Keratinocyte (primary cell): Measurements from ENCODE around the gene PLCG2.

Source experiments
- CTCF ChIP-seq, 3 experiments: IDR thresholded peaks in 1 of 3; conservative IDR thresholded peaks in 1 of 3; optimal IDR thresholded peaks in 1 of 3; 2 replicates in 2 of 3; 3 replicates in 1 of 3; pipeline versions ENCODE3 to v1.5.1; 2011; ENCODE audit warnings: low read length in 3 of 3, mild to moderate bottlenecking in 3 of 3, moderate library complexity in 2 of 3, control low read depth in 1 of 3, inconsistent platforms in 1 of 3; ENCODE audit not compliant: insufficient read depth in 2 of 3; ENCODE audit errors: extremely low read depth in 1 of 3
- EZH2 ChIP-seq: IDR thresholded peaks from one replicate; pipeline ENCODE4 v1.6.1; 2012; ENCODE audit warnings: inconsistent platforms, mild to moderate bottlenecking, low read length, moderate library complexity

GRCh38 chr16:81758376-81758775 is 20.7 kb upstream of the PLCG2 start:
- TF ChIP-seq CTCF (optimal IDR thresholded peaks at IDR 0.05 in 1 of 3, IDR thresholded peaks at IDR 0.05 in 1 of 3, conservative IDR thresholded peaks at IDR 0.05 in 1 of 3; ENCODE audit: extremely low read depth in 1 of 3, insufficient read depth in 2 of 3, low read length in 3 of 3) (no peak), EZH2 (no peak)
